WTC11 (cell line): ENCODE results near the gene TTK. TPM values are rescaled to one million over a fixed set of nuclear protein-coding genes. Genes with fewer than 3 reads are reported as not detected.
A peak's percentile ranks its signal among the peaks of the same experiment; 100 is the strongest.

Source experiments
- ATAC-seq: fragments of 200-7000 bp; cut with Tn5 transposase; 2 replicates; pipeline ENCODE4 v1.10.0; 2021; ENCODE audit warnings: mild to moderate bottlenecking, moderate library complexity
- CTCF ChIA-PET: fragments of 300-600 bp; sonication (Branson Sonifier 250); formaldehyde crosslinking; loops from one replicate; lab custom pipeline; 2021; ENCODE audit warnings: antibody characterized with exemption; lab: Charles Lee
- POLR2A ChIA-PET: fragments of 350-600 bp; sonication (Branson Sonifier 250); formaldehyde crosslinking; loops from one replicate; lab custom pipeline; 2021; ENCODE audit warnings: antibody characterized with exemption; lab: Charles Lee
- DNase-seq: peaks from one replicate; pipeline ENCODE4 v3.0.0; 2021; ENCODE audit warnings: low spot score
- H3K27ac Mint-ChIP-seq: 2 replicates; pipeline ENCODE4 v1.8.0; 2021; ENCODE audit warnings: mixed read lengths
- H3K27me3 Mint-ChIP-seq: 2 replicates; pipeline ENCODE4 v1.8.0; 2021; ENCODE audit warnings: low read depth, mild to moderate bottlenecking, moderate library complexity, mixed read lengths
- H3K36me3 Mint-ChIP-seq: 2 replicates; pipeline ENCODE4 v1.8.0; 2021; ENCODE audit warnings: mixed read lengths
- H3K4me1 Mint-ChIP-seq: 2 replicates; pipeline ENCODE4 v1.8.0; 2022; ENCODE audit warnings: mixed read lengths
- H3K4me3 Mint-ChIP-seq: 2 replicates; pipeline ENCODE4 v1.8.0; 2021; ENCODE audit warnings: mild to moderate bottlenecking, moderate library complexity, mixed read lengths
- H3K9me3 Mint-ChIP-seq: 2 replicates; pipeline ENCODE4 v1.8.0; 2021; ENCODE audit warnings: mixed read lengths
- AR ChIP-seq: fragments of 250-450 bp; sonication (Bioruptor Pico); IDR thresholded peaks from 2 replicates; pipeline ENCODE4 v1.9.0; 2021; ENCODE audit warnings: mild to moderate bottlenecking
- ATF2 ChIP-seq: sonication (generic); formaldehyde crosslinking; IDR thresholded peaks from 2 replicates; pipeline ENCODE4 v1.8.1; 2022; ENCODE audit warnings: low read depth, missing genetic modification reagents, borderline replicate concordance
- CBFB ChIP-seq: sonication (generic); formaldehyde crosslinking; IDR thresholded peaks from 2 replicates; pipeline ENCODE4 v1.8.1; 2022; ENCODE audit warnings: mild to moderate bottlenecking, low read depth, missing genetic modification reagents
- GTF2I ChIP-seq: fragments of 250-450 bp; sonication (Bioruptor Pico); conservative IDR thresholded peaks from 2 replicates; pipeline ENCODE4 v1.4.0; 2021; ENCODE audit warnings: mild to moderate bottlenecking
- HMGA2 ChIP-seq: fragments of 250-450 bp; sonication (Bioruptor Pico); IDR thresholded peaks from 2 replicates; pipeline ENCODE4 v1.4.0; 2021; ENCODE audit warnings: mild to moderate bottlenecking, moderate library complexity
- JAZF1 ChIP-seq: fragments of 250-450 bp; sonication (Bioruptor Pico); IDR thresholded peaks from 2 replicates; pipeline ENCODE4 v1.9.0; 2021; ENCODE audit warnings: moderate library complexity, mild to moderate bottlenecking, inconsistent platforms
- MAX ChIP-seq: sonication (generic); formaldehyde crosslinking; IDR thresholded peaks from 2 replicates; pipeline ENCODE4 v1.8.0; 2022; ENCODE audit warnings: mild to moderate bottlenecking, missing genetic modification reagents
- NR1H2 ChIP-seq: sonication (generic); formaldehyde crosslinking; IDR thresholded peaks from 2 replicates; pipeline ENCODE4 v1.9.0; 2021; ENCODE audit warnings: mild to moderate bottlenecking, moderate library complexity, missing genetic modification reagents
- OVOL2 ChIP-seq: fragments of 250-450 bp; sonication (Bioruptor Pico); IDR thresholded peaks from 2 replicates; pipeline ENCODE4 v1.9.0; 2021; ENCODE audit warnings: mild to moderate bottlenecking, borderline replicate concordance
- PRDM15 ChIP-seq: sonication (generic); formaldehyde crosslinking; IDR thresholded peaks from 2 replicates; pipeline ENCODE4 v1.8.0; 2022; ENCODE audit warnings: missing genetic modification reagents
- RELA ChIP-seq: sonication (generic); formaldehyde crosslinking; IDR thresholded peaks from 2 replicates; pipeline ENCODE4 v1.8.1; 2022; ENCODE audit warnings: missing genetic modification reagents, mild to moderate bottlenecking, borderline replicate concordance
- RORB ChIP-seq: fragments of 250-450 bp; sonication (Bioruptor Pico); IDR thresholded peaks from 2 replicates; pipeline ENCODE4 v1.9.0; 2021; ENCODE audit warnings: mild to moderate bottlenecking
- STAT6 ChIP-seq: sonication (generic); formaldehyde crosslinking; conservative IDR thresholded peaks from 2 replicates; pipeline ENCODE4 v1.8.1; 2023; ENCODE audit warnings: mild to moderate bottlenecking, low read depth, missing genetic modification reagents, moderate library complexity
- TEAD1 ChIP-seq: sonication (generic); formaldehyde crosslinking; IDR thresholded peaks from 2 replicates; pipeline ENCODE4 v1.8.0; 2022; ENCODE audit warnings: mild to moderate bottlenecking, missing genetic modification reagents
- ZBTB21 ChIP-seq: sonication (generic); formaldehyde crosslinking; IDR thresholded peaks from 2 replicates; pipeline ENCODE4 v1.8.1; 2023; ENCODE audit warnings: mild to moderate bottlenecking, missing genetic modification reagents, borderline replicate concordance
- ZNF219 ChIP-seq: sonication (generic); formaldehyde crosslinking; IDR thresholded peaks from 2 replicates; pipeline ENCODE4 v1.8.0; 2023; ENCODE audit warnings: missing genetic modification reagents, mild to moderate bottlenecking, borderline replicate concordance
- ZNF281 ChIP-seq: sonication (generic); formaldehyde crosslinking; IDR thresholded peaks from 2 replicates; pipeline ENCODE4 v1.8.0; 2023; ENCODE audit warnings: mild to moderate bottlenecking, missing genetic modification reagents
- ZNF317 ChIP-seq: sonication (generic); formaldehyde crosslinking; IDR thresholded peaks from 2 replicates; pipeline ENCODE4 v1.8.1; 2023; ENCODE audit warnings: low read depth, mild to moderate bottlenecking, moderate library complexity, missing genetic modification reagents, borderline replicate concordance
- ZNF671 ChIP-seq: fragments of 250-450 bp; sonication (Bioruptor Pico); IDR thresholded peaks from 2 replicates; pipeline ENCODE4 v1.8.0; 2021; ENCODE audit warnings: mild to moderate bottlenecking
- total RNA-seq: library from RNA; stranded (reverse); gene quantifications from 3 replicates; pipeline ENCODE4 v1.2.3, GENCODE V29; 2021

The TTK gene
- total RNA-seq, 1 experiment from 2014 or later, result 51.0 TPM

GRCh38 chr6:80003826-80004172 is 650 bp upstream of the TTK start:
- DNase-seq (peak; percentile 16), ATAC-seq (peak; percentile 9)
- POLR2A ChIA-PET, result interaction anchor here (0.9 to 1.7 kb wide), 3 partner anchors 55 to 103 kb away, joined by 3 to 4 read pairs (median 3); partner anchors contain the start of gene BCKDHB

GRCh38 chr6:80005406-80005805 is 957 bp downstream of the TTK start:
- TF ChIP-seq ZNF317 (CRISPR knock-in tag), result no peak
- TF ChIP-seq PRDM15 (CRISPR knock-in tag), result no peak
- no peak for TF ChIP-seq HMGA2 (CRISPR knock-in tag)
- no peak for TF ChIP-seq ZBTB21 (CRISPR knock-in tag)
- TF ChIP-seq NR1H2 (CRISPR knock-in tag), result no peak
- no peak for TF ChIP-seq ATF2 (CRISPR knock-in tag)
- TF ChIP-seq STAT6 (CRISPR knock-in tag), result no peak
- TF ChIP-seq GTF2I (CRISPR knock-in tag), result no peak
- no peak for TF ChIP-seq TEAD1
- no peak for TF ChIP-seq ZNF671 (CRISPR knock-in tag)
- H3K9me3 Mint-ChIP-seq, result no peaks in the 10 kb centered on the region
- peak overlapping the region; percentile 92 for H3K4me3 Mint-ChIP-seq
- DNase-seq (no peak), ATAC-seq (no peak)
- CTCF ChIA-PET, result interaction anchor here (3.0 kb wide), 1 partner anchor 59 kb away, joined by 14 read pairs; the partner anchor contains the start of gene ELOVL4
- peaks cover 31% of the 10 kb centered on the region for H3K36me3 Mint-ChIP-seq
- H3K27ac Mint-ChIP-seq, result peak overlapping the region; percentile 98
- peaks cover 29% of the 10 kb centered on the region for H3K4me1 Mint-ChIP-seq
- POLR2A ChIA-PET, result no interaction called here
- no peaks in the 10 kb centered on the region for H3K27me3 Mint-ChIP-seq

More at GRCh38 chr6:80003826-80004172, 650 bp upstream of the TTK start:
- TF ChIP-seq OVOL2 (CRISPR knock-in tag) (no peak), MAX (0 out of 2 replicates have a peak, but pooled peaks have one; percentile 1)
- Mint-ChIP-seq H3K36me3 (peaks cover 19% of the 10 kb centered on the region), H3K27me3 (no peaks in the 10 kb centered on the region), H3K27ac (peak overlapping the region; percentile 75), H3K4me3 (peak overlapping the region; percentile 92), H3K9me3 (peaks cover 2% of the 10 kb centered on the region; the same call in 1 of the 2 replicates), H3K4me1 (peaks cover 29% of the 10 kb centered on the region)
- CTCF ChIA-PET, result interaction anchor here (2.4 to 3.0 kb wide), 2 partner anchors 55 to 58 kb away, joined by 14 to 18 read pairs; partner anchors contain the start of gene ELOVL4

- ChIA-PET POLR2A (no interaction called here), CTCF (no interaction called here)
- no peak for ATAC-seq
- Mint-ChIP-seq H3K9me3 (no peaks in the 10 kb centered on the region), H3K4me1 (peaks cover 29% of the 10 kb centered on the region), H3K27ac (no peak overlapping the region), H3K27me3 (no peaks in the 10 kb centered on the region), H3K36me3 (peaks cover 42% of the 10 kb centered on the region), H3K4me3 (peak overlapping the region; percentile 92; the same call in 1 of the 2 replicates)
- DNase-seq, result no peak
- TF ChIP-seq RELA (CRISPR knock-in tag) (no peak), JAZF1 (no peak), AR (no peak), ZNF671 (CRISPR knock-in tag) (no peak), ZNF219 (no peak), RORB (CRISPR knock-in tag) (no peak), ZNF281 (no peak), CBFB (CRISPR knock-in tag) (no peak)
Measured at GRCh38 chr6:80006541-80006940, 2.1 kb downstream of the TTK start.
